GM18505 (cell line): ENCODE results near the gene TREML4.

ENCODE experiments used
- ATAC-seq: cut with Tn5 transposase; IDR thresholded peaks from one replicate; pipeline ENCODE4 v1.9.1; 2021; ENCODE audit not compliant: unreplicated experiment
- POLR2A ChIP-seq: IDR thresholded peaks from 4 replicates; pipeline ENCODE4 v1.6.1; 2011; ENCODE audit warnings: borderline replicate concordance; ENCODE audit not compliant: insufficient read depth, insufficient read length; ENCODE audit errors: extremely low read depth

The TREML4 gene

GRCh38 chr6:41255638-41256246, 27.6 kb downstream of the TREML4 start:
- ATAC-seq, result peak; percentile 31

GRCh38 chr6:41256383-41256782, 28.2 kb downstream of the TREML4 start:
- peak; percentile 81 for ATAC-seq
- TF ChIP-seq POLR2A, result no peak

More at GRCh38 chr6:41255638-41256246, 27.6 kb downstream of the TREML4 start:
- TF ChIP-seq POLR2A, result no peak

- no peak for TF ChIP-seq POLR2A
- no peak for ATAC-seq
Measured at GRCh38 chr6:41257369-41258195, 29.4 kb downstream of the TREML4 start.

- TF ChIP-seq POLR2A, result no peak
- no peak for ATAC-seq
Measured at GRCh38 chr6:41258196-41258493, 30.0 kb downstream of the TREML4 start.

GRCh38 chr6:41262401-41262800, 34.3 kb downstream of the TREML4 start:
- no peak for TF ChIP-seq POLR2A
- ATAC-seq, result no peak

- ATAC-seq, result no peak
- no peak for TF ChIP-seq POLR2A
Measured at GRCh38 chr6:41263267-41263666, 35.1 kb downstream of the TREML4 start.

- TF ChIP-seq POLR2A, result no peak
Measured at GRCh38 chr6:41266541-41266940, 38.4 kb downstream of the TREML4 start.

GRCh38 chr6:41268478-41268877, 40.3 kb downstream of the TREML4 start:
- TF ChIP-seq POLR2A, result no peak
- ATAC-seq, result no peak

More at GRCh38 chr6:41266541-41266940, 38.4 kb downstream of the TREML4 start:
- ATAC-seq, result no peak

GRCh38 chr6:41269166-41269565, 41.0 kb downstream of the TREML4 start:
- TF ChIP-seq POLR2A, result no peak

GRCh38 chr6:41269716-41270115, 41.6 kb downstream of the TREML4 start:
- no peak for ATAC-seq
- TF ChIP-seq POLR2A, result no peak

More at GRCh38 chr6:41269166-41269565, 41.0 kb downstream of the TREML4 start:
- ATAC-seq, result no peak

GRCh38 chr6:41271901-41272395, 43.8 kb downstream of the TREML4 start:
- ATAC-seq, result no peak
- TF ChIP-seq POLR2A, result no peak

GRCh38 chr6:41272591-41273240, 44.6 kb downstream of the TREML4 start:
- TF ChIP-seq POLR2A, result no peak
- no peak for ATAC-seq

GRCh38 chr6:41273714-41274113, 45.6 kb downstream of the TREML4 start:
- TF ChIP-seq POLR2A, result no peak
- ATAC-seq, result no peak
